LNCAP (cell line): Measurements from ENCODE around the gene STIMATE.

Experiments used
- TF ChIP-seq, protein P1 (sequence below): fragments of 450-650 bp; IDR thresholded peaks from 2 replicates; pipeline ENCODE4 v1.5.1; 2017; ENCODE audit warnings: mild to moderate bottlenecking

Gene STIMATE

DNA sequence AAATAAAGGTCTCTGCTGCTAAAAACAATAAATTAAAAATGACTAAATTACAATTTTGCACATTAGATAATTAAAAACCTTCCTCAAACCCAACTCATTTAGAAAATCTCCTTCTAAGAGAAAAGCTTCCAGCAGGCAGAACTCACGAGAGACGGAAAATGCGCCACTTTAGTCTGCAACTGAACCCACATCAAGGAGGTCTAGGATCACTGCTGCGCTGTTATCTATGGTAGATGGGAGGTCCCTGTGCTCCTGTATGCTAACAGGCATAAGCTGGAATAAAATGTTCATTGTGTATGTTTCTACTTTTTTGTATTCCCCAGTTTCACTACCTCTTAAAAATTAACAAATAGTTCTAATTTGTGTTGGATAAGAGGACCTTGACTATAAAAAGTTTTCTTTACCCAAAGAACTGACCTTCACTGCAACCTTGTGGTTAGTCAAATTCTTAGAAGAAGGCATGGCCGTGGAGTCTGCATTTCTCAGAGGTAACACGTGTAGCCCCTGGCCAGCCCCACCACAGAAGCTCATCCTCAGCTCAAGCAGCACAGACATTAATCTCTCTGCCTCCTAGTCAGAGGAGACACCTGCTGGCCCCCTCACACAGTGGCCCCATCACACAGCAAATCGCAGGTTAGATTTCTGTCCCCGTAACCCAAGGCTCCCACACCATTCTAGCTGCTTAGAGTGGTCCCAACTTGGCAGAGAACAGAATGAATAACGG lies 22.3 kb downstream of the STIMATE start:
- TF ChIP-seq, protein P1, sequence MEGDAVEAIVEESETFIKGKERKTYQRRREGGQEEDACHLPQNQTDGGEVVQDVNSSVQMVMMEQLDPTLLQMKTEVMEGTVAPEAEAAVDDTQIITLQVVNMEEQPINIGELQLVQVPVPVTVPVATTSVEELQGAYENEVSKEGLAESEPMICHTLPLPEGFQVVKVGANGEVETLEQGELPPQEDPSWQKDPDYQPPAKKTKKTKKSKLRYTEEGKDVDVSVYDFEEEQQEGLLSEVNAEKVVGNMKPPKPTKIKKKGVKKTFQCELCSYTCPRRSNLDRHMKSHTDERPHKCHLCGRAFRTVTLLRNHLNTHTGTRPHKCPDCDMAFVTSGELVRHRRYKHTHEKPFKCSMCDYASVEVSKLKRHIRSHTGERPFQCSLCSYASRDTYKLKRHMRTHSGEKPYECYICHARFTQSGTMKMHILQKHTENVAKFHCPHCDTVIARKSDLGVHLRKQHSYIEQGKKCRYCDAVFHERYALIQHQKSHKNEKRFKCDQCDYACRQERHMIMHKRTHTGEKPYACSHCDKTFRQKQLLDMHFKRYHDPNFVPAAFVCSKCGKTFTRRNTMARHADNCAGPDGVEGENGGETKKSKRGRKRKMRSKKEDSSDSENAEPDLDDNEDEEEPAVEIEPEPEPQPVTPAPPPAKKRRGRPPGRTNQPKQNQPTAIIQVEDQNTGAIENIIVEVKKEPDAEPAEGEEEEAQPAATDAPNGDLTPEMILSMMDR, result no peak

DNA sequence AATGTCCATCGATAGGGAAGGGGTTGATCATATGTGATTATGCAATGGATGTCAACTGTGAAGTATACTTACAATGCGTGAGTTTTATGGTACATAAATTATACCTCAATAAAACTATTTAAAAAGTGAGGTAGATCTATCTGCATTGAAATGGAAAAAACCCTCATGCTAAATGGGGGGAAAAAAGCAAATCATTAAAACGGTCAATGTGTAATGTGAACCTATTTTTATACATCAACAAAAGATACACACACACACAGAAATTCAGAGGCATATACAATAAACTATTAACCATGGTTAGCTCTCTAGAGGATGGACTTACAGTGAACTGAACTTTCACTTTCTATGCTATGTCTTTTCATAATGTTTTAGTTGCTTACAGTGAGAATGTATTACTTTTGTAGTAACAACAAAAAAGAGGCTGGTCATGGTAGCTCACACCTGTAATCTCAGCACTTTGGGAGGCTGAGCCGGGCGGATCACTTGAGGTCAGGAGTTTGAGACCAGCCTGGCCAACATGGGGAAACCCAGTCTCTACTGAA lies 23.1 kb downstream of the STIMATE start:
- TF ChIP-seq, protein P1, result no peak

DNA sequence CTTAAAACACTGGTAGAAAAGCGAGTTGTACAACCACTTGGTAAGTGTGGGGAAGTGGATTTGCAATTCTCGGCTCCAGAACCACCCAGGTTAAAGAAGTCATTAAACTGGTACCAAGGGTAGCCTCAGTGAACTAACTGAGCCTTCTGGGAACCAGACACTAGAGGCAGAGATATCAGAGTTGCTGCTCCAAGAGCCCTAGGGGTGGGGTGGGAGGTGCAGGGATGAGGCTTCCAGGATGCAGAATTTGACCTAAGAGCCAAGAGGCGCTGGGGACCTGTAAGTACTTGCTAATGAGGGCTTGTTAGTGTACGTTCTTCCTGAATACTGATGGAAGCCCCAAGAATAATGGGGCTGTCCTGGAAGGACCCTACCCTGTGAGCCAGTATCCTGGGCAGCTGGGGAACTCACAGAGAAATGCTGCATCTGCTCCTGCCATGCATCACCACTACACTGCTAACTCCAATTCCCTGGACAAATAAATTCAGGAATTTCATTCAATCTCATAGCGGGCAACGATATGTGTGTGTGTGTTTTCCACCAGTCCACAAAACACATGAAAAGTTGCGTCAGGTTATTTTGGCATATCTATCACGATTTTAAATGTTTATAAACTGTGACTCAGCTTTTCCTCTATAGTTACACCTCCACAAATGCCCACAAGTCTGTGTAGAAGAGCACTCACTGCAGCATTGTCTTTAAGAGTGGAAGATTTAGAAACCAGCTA lies 23.8 kb downstream of the STIMATE start:
- TF ChIP-seq, protein P1, result no peak

DNA sequence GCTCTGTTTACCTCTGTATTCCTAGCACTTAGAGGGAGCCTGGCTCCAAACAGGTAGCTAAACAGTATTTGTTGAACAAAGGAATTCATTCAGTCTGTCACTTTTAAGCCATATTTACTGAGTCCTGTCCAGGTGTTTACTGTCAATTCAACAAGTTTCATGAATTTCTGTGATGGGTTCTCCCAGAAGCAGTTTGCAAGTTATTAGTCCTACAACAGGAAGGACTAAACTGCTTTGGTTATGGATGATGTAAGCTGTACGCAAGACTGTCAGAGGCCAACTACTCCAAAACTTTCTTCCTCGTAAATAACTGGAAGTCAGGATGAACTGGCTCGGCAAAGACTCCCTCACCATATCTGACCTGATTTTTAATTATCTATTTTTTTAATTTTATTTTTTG lies 25.1 kb downstream of the STIMATE start:
- TF ChIP-seq, protein P1, result no peak

DNA sequence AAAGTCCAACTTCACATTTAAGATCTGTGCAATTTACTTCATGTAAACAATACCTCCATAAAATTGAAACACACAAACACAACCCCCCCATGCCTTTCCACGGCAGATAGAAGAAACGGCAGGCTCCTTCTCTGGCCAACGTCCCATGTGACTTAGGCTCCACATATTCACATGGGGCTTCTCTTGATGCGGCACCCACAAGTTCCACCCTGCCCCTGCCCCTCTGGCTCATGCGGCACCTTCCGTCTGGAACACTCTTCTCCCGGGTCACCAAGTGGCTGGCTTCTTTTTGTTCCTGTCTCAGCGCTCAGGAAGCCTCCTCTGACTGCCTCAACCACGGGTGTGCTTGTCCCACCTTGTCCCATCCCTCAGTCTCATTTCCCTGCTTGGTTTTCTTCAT lies 25.6 kb downstream of the STIMATE start:
- TF ChIP-seq, protein P1, result no peak

DNA sequence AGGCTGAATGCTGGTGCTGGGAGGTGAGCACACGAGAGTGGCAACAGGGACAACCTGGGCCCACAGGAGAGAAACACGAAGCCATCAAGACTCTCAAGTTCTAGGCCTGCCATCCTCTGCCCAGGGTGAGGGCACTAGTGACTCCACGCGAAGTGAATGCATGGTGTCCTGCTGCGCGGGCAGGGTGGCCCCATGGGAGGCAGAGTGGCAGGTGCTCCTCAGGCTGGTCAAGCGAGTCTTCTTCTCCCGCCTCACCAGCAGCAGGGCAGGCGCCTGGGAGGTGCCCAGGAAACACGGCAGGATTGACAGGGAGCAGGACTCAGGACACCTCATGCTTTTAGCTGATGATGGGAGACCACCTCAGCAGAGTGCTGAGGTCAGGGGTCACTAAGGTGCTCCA lies 26.9 kb downstream of the STIMATE start:
- TF ChIP-seq, protein P1, result no peak

DNA sequence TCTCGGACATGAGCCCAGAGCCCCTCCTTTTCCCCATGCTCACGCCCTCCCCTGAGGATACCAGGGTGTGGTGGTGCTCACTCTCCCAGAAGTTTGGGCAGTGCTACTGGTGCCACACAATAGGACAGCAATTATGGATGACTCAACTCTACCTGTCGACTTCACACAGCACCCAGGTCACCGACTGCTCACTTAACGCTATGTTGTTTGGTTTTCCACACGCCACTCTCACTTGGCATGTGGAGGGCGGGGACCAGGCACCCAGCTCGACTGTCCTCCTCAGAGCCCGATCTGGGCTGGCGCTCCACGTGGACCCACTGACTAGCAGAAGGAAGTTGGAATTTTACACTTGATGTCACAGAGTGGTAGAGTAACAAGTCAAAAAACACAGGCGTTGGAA lies 30.9 kb downstream of the STIMATE start:
- TF ChIP-seq, protein P1, result no peak
